ENCODE results near the gene TTC22.

The TTC22 gene

GRCh38 chr1:54808443-54809207, 7.5 kb upstream of the TTC22 start:
- DNase-seq (ENCODE audit: low spot score): peak; percentile 41

- peak; percentile 21 for DNase-seq (ENCODE audit: low spot score)
These were observed 6.6 kb upstream of the TTC22 start for GRCh38 chr1:54807756-54808155.

GRCh38 chr1:54806931-54807611, 5.9 kb upstream of the TTC22 start:
- peak; percentile 45 for DNase-seq (ENCODE audit: low spot score)

- peak; percentile 37 for DNase-seq (ENCODE audit: low spot score)
These were observed 4.9 kb upstream of the TTC22 start for GRCh38 chr1:54805981-54806381.

GRCh38 chr1:54805466-54805865, 4.3 kb upstream of the TTC22 start:
- DNase-seq (ENCODE audit: low spot score): peak; percentile 18

- no peak for DNase-seq (ENCODE audit: low spot score)
These were observed 3.5 kb upstream of the TTC22 start for GRCh38 chr1:54804471-54805132.

- DNase-seq (ENCODE audit: low spot score): no peak
These were observed 2.8 kb upstream of the TTC22 start for GRCh38 chr1:54803761-54804470.

- DNase-seq (ENCODE audit: low spot score): no peak
These were observed 853 bp downstream of the TTC22 start for GRCh38 chr1:54800041-54800898.

GRCh38 chr1:54798769-54799641, 2.1 kb downstream of the TTC22 start:
- DNase-seq (ENCODE audit: low spot score): no peak

GRCh38 chr1:54798206-54798605, 2.9 kb downstream of the TTC22 start:
- DNase-seq (ENCODE audit: low spot score): no peak

- no peak for DNase-seq (ENCODE audit: low spot score)
These were observed 4.2 kb downstream of the TTC22 start for GRCh38 chr1:54796902-54797301.

GRCh38 chr1:54795841-54796468, 5.2 kb downstream of the TTC22 start:
- DNase-seq (ENCODE audit: low spot score): no peak

GRCh38 chr1:54795356-54795665, 5.8 kb downstream of the TTC22 start:
- DNase-seq (ENCODE audit: low spot score): no peak

GRCh38 chr1:54794451-54795355, 6.4 kb downstream of the TTC22 start:
- DNase-seq (ENCODE audit: low spot score): no peak

- DNase-seq (ENCODE audit: low spot score): no peak
These were observed 8.3 kb downstream of the TTC22 start for GRCh38 chr1:54792686-54793282.

- DNase-seq (ENCODE audit: low spot score): no peak
These were observed 9.1 kb downstream of the TTC22 start for GRCh38 chr1:54791880-54792522.

GRCh38 chr1:54788459-54788858, 12.7 kb downstream of the TTC22 start:
- no peak for DNase-seq (ENCODE audit: low spot score)

- no peak for DNase-seq (ENCODE audit: low spot score)
These were observed 13.5 kb downstream of the TTC22 start for GRCh38 chr1:54787604-54788003.

Data from ecto neural progenitor cell (in vitro differentiated cells).